H1 (cell line): ENCODE results near the gene ZNF3.

Experiments used
- CTCF ChIP-seq, 3 experiments: IDR thresholded peaks; 1 replicate in 2 of 3; 2 replicates in 1 of 3; pipeline versions ENCODE4 v1.5.1 to v1.6.1; 2011; ENCODE audit warnings: low read length in 3 of 3, mild to moderate bottlenecking in 3 of 3, inconsistent platforms in 2 of 3, low read depth in 1 of 3, moderate library complexity in 1 of 3; ENCODE audit not compliant: insufficient read depth in 1 of 3; ENCODE audit errors: control extremely low read depth in 1 of 3
- JUN ChIP-seq: IDR thresholded peaks from 2 replicates; pipeline ENCODE4 v1.6.1; 2011; ENCODE audit warnings: low read depth, mild to moderate bottlenecking, improper control_type of control experiment, low read length
- POLR2A ChIP-seq, 2 experiments: IDR thresholded peaks; 1 replicate in 1 of 2; 2 replicates in 1 of 2; pipeline ENCODE4 v1.6.1; 2011; ENCODE audit warnings: low read depth in 2 of 2, low read length in 2 of 2, mild to moderate bottlenecking in 2 of 2; ENCODE audit errors: control extremely low read depth in 1 of 2
- RAD21 ChIP-seq, 2 experiments: IDR thresholded peaks in 1 of 2; conservative IDR thresholded peaks in 1 of 2; 2 replicates each; pipeline ENCODE4 v1.6.1; 2011; ENCODE audit warnings: low read depth in 2 of 2, low read length in 2 of 2, improper control_type of control experiment in 1 of 2, inconsistent platforms in 1 of 2, mild to moderate bottlenecking in 1 of 2, moderate library complexity in 1 of 2
- RFX5 ChIP-seq: IDR thresholded peaks from 2 replicates; pipeline ENCODE4 v1.6.1; 2011; ENCODE audit warnings: low read depth, low read length, improper control_type of control experiment, borderline replicate concordance
- RXRA ChIP-seq: IDR thresholded peaks from 2 replicates; pipeline ENCODE4 v1.6.1; 2011; ENCODE audit warnings: low read depth, mild to moderate bottlenecking, low read length, moderate library complexity; ENCODE audit not compliant: insufficient read depth

- TF ChIP-seq CTCF (IDR thresholded peaks at IDR 0.05; ENCODE audit: control extremely low read depth in 1 of 3, insufficient read depth in 1 of 3, low read depth in 1 of 3, low read length in 3 of 3) (no peak), POLR2A (IDR thresholded peaks at IDR 0.05; ENCODE audit: control extremely low read depth in 1 of 2, low read depth in 2 of 2, low read length in 2 of 2) (peak in 1 of 2 experiments; percentile 61; a peak in 2 of 3 replicates), RXRA (no peak), RFX5 (no peak; the same call in 1 of the 2 replicates), JUN (no peak), RAD21 (IDR thresholded peaks at IDR 0.05 in 1 of 2, conservative IDR thresholded peaks at IDR 0.05 in 1 of 2; ENCODE audit: low read depth in 2 of 2, low read length in 2 of 2) (no peak)
These were observed 19.0 kb upstream of the ZNF3 start for GRCh38 chr7:100100420-100101015.
